ENCODE measurements around the gene MASP2.

MASP2 gene

DNA sequence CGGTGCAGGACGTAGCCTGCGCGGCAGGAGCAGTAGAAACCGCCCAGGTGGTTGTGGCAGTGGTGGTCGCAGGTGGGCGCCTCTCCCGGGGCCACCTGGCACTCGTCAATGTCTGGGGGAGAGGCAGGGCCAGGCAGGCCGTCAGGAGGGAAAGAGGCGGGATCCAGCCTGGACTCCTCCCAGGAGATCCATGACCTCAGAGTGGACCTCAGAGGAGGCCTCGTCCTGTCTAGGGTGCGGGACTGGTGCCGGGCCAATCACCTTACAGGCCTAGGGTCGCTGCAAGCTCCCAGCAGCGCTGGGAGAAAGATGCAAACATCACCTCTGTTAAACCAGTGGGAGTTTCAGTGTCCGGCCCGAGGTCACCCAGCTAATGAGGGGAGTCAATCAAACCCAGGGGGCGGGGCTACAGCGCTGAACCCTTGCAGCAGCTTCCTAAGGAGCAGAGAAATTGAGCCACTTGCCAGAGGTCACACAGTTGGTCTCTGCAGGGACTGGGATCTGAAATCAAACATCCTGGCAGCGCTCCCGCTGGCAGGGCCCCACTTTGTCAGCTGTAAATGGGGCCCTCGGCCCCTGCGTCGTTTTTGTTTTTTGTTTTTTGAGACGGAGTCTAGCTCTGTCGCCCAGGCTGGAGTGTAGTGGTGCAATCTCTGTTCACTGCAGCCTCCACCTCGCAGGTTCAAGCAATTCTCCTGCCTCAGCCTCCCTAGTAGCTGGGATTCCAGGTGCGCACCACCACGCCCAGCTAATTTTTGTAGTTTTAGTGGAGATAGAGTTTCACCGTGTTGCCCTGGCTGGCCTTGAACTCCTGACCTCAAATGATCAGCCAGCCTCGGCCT lies 1.4 kb downstream of the MASP2 start:
- H3K9me2 ChIP-seq (replicated peaks; ENCODE audit: low read depth, low read length): no peaks in the 10 kb centered on the region
- H3K9ac ChIP-seq (ENCODE audit: low read depth, low read length, poor library complexity, severe bottlenecking): no peak overlapping the region
- no peaks in the 10 kb centered on the region for H3K79me2 ChIP-seq (ENCODE audit: insufficient read depth, low read length)
- TF ChIP-seq, protein P1, sequence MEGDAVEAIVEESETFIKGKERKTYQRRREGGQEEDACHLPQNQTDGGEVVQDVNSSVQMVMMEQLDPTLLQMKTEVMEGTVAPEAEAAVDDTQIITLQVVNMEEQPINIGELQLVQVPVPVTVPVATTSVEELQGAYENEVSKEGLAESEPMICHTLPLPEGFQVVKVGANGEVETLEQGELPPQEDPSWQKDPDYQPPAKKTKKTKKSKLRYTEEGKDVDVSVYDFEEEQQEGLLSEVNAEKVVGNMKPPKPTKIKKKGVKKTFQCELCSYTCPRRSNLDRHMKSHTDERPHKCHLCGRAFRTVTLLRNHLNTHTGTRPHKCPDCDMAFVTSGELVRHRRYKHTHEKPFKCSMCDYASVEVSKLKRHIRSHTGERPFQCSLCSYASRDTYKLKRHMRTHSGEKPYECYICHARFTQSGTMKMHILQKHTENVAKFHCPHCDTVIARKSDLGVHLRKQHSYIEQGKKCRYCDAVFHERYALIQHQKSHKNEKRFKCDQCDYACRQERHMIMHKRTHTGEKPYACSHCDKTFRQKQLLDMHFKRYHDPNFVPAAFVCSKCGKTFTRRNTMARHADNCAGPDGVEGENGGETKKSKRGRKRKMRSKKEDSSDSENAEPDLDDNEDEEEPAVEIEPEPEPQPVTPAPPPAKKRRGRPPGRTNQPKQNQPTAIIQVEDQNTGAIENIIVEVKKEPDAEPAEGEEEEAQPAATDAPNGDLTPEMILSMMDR (conservative IDR thresholded peaks at IDR 0.05; ENCODE audit: low read length): no peak
- TF ChIP-seq EZH2phosphoT487 (IDR thresholded peaks at IDR 0.05; ENCODE audit: borderline replicate concordance): no peak
- no peaks in the 10 kb centered on the region for H3K27me3 ChIP-seq (ENCODE audit: insufficient read depth, low read length, poor library complexity, severe bottlenecking)
- no peak overlapping the region for H3K4me3 ChIP-seq (ENCODE audit: low read length, poor library complexity, severe bottlenecking)
- H4K20me1 ChIP-seq (ENCODE audit: insufficient read depth, low read length, poor library complexity, severe bottlenecking): no peaks in the 10 kb centered on the region
- H3K4me2 ChIP-seq (ENCODE audit: low read depth, low read length, poor library complexity, severe bottlenecking): no peak overlapping the region
- H3K4me1 ChIP-seq (ENCODE audit: insufficient read depth, low read length, poor library complexity, severe bottlenecking): no peaks in the 10 kb centered on the region
- no peaks in the 10 kb centered on the region for H3K9me3 ChIP-seq (ENCODE audit: insufficient read depth, low read depth, low read length)
- H3K36me3 ChIP-seq (ENCODE audit: insufficient read depth, low read length): no peaks in the 10 kb centered on the region
- H2AFZ ChIP-seq (ENCODE audit: low read length): no peak overlapping the region
- no peaks in the 10 kb centered on the region for H3F3A ChIP-seq (ENCODE audit: low read depth)

DNA sequence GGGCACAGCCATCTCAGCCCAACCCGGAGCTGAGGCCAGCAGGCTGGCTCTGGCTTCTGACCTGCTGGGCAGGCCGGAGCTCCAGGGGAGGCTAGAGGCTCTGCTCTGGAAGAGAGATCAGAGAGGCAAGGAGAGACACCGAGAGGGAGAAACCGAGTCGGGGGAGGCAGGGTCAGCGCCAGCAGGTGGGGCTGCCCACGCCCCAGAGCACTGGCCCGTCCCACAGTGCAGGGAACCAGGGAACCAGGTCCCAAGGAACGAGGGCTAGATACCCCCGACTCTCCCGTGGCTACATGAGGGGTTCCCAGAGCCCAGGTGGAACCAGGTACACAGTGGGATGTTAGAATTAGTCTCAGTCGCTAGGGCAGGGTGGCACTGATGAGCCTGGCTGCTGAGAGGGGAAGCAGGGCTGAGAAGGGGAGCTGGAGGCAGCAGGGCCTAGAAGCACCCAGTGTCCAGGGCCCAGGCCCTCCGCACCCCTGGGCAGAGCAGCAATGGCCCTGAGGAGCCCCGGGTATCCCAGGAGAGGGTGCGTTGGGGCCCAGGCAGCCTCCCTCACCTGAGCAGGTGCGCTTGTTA lies 2.1 kb downstream of the MASP2 start:
- H3K9me3 ChIP-seq (ENCODE audit: insufficient read depth, low read depth, low read length): no peaks in the 10 kb centered on the region
- no peaks in the 10 kb centered on the region for H3K36me3 ChIP-seq (ENCODE audit: insufficient read depth, low read length)
- H3K27me3 ChIP-seq (ENCODE audit: insufficient read depth, low read length, poor library complexity, severe bottlenecking): no peaks in the 10 kb centered on the region
- H3K79me2 ChIP-seq (ENCODE audit: insufficient read depth, low read length): no peaks in the 10 kb centered on the region
- no peaks in the 10 kb centered on the region for H3K4me1 ChIP-seq (ENCODE audit: insufficient read depth, low read length, poor library complexity, severe bottlenecking)
- no peak overlapping the region for H3K4me2 ChIP-seq (ENCODE audit: low read depth, low read length, poor library complexity, severe bottlenecking)
- no peaks in the 10 kb centered on the region for H4K20me1 ChIP-seq (ENCODE audit: insufficient read depth, low read length, poor library complexity, severe bottlenecking)
- H3K9me2 ChIP-seq (replicated peaks; ENCODE audit: low read depth, low read length): no peaks in the 10 kb centered on the region
- H3F3A ChIP-seq (ENCODE audit: low read depth): no peaks in the 10 kb centered on the region
- TF ChIP-seq, protein P1 (conservative IDR thresholded peaks at IDR 0.05; ENCODE audit: low read length): no peak
- TF ChIP-seq EZH2phosphoT487 (IDR thresholded peaks at IDR 0.05; ENCODE audit: borderline replicate concordance): no peak
- H2AFZ ChIP-seq (ENCODE audit: low read length): no peak overlapping the region
- no peak overlapping the region for H3K9ac ChIP-seq (ENCODE audit: low read depth, low read length, poor library complexity, severe bottlenecking)
- H3K4me3 ChIP-seq (ENCODE audit: low read length, poor library complexity, severe bottlenecking): no peak overlapping the region

DNA sequence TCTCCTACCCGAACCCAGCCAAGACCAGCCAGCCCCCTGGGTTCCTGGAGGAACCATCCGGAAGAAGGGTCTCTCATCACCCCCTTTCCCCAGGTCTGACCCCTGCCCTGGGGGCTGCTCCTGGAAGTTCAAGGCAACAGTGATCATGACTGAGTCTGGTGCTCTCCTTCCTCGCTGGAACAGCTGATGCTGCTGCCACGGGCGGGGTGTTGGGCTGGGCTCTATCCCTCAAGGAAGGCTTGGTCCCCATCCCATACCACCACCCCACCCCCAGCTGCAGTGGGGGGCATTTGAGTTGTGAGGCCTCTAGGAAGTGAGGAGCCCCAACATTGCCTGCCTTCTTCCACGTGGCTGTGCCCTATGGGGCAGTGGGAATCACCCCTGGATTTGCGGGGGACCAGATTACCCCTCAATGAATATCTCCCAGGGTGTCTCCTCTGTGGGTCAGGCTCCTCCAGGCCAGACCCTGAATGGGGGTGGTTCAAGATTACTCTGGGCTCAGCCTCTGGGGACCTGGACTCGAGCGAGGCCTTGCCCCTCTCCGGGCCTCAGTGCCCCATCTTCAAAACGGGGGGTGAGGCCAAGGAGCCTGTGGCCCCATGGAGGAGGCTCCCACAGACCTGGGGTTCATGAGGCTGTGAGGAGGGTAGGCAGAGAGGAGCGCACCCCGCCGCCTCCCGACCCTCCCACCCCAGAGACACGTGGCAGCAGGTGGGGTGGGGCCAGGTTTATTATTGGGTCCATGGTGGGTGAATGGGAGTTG lies 2.8 kb downstream of the MASP2 start:
- Histone ChIP-seq H3K9ac (ENCODE audit: low read depth, low read length, poor library complexity, severe bottlenecking) (no peak overlapping the region), H3K4me2 (ENCODE audit: low read depth, low read length, poor library complexity, severe bottlenecking) (no peak overlapping the region), H3K4me1 (ENCODE audit: insufficient read depth, low read length, poor library complexity, severe bottlenecking) (no peaks in the 10 kb centered on the region), H3F3A (ENCODE audit: low read depth) (no peaks in the 10 kb centered on the region), H3K27me3 (ENCODE audit: insufficient read depth, low read length, poor library complexity, severe bottlenecking) (no peaks in the 10 kb centered on the region), H3K9me2 (replicated peaks; ENCODE audit: low read depth, low read length) (no peaks in the 10 kb centered on the region), H2AFZ (ENCODE audit: low read length) (no peak overlapping the region), H3K36me3 (ENCODE audit: insufficient read depth, low read length) (no peaks in the 10 kb centered on the region), H3K79me2 (ENCODE audit: insufficient read depth, low read length) (no peaks in the 10 kb centered on the region), H3K9me3 (ENCODE audit: insufficient read depth, low read depth, low read length) (no peaks in the 10 kb centered on the region), H3K4me3 (ENCODE audit: low read length, poor library complexity, severe bottlenecking) (no peak overlapping the region), H4K20me1 (ENCODE audit: insufficient read depth, low read length, poor library complexity, severe bottlenecking) (no peaks in the 10 kb centered on the region)
- no peak for TF ChIP-seq EZH2phosphoT487 (IDR thresholded peaks at IDR 0.05; ENCODE audit: borderline replicate concordance)
- TF ChIP-seq, protein P1 (conservative IDR thresholded peaks at IDR 0.05; ENCODE audit: low read length): no peak
